Brain microvascular endothelial cell (primary cell): Measurements from ENCODE around the gene TAX1BP1.

Experiments
- DNase-seq: peaks from one replicate; pipeline ENCODE4 v3.0.0-alpha.2; 2020
- H3K27ac ChIP-seq: fragments of 250-450 bp; sonication (Bioruptor Pico); 2 replicates; pipeline ENCODE4 v1.5.1; 2020; ENCODE audit warnings: mild to moderate bottlenecking, moderate library complexity
- H3K27me3 ChIP-seq: fragments of 250-450 bp; sonication (Bioruptor Pico); replicated peaks from 2 replicates; pipeline ENCODE4 v1.5.1; 2020; ENCODE audit warnings: mild to moderate bottlenecking
- H3K36me3 ChIP-seq: fragments of 250-450 bp; sonication (Bioruptor Pico); replicated peaks from 2 replicates; pipeline ENCODE4 v1.5.1; 2020; ENCODE audit warnings: mild to moderate bottlenecking
- H3K4me3 ChIP-seq: 2 replicates; pipeline ENCODE4 v1.5.1; 2011; ENCODE audit warnings: low read depth, mild to moderate bottlenecking, control low read depth, low read length, moderate library complexity
- CTCF ChIP-seq: IDR thresholded peaks from 2 replicates; pipeline ENCODE4 v1.5.1; 2011; ENCODE audit warnings: low read depth, mild to moderate bottlenecking, moderate library complexity, low read length, control low read depth, inconsistent platforms; ENCODE audit errors: missing control alignments
- in situ Hi-C: cut with HindIII; loops from 2 replicates; pipeline ENCODE4 v1.10.0; 2017; ENCODE audit warnings: low sequenced_read_pairs, low pct_ligation_motif_present

The TAX1BP1 gene

GRCh38 chr7:27709137-27710075, 30.6 kb upstream of the TAX1BP1 start:
- TF ChIP-seq CTCF = no peak
- H3K27me3 ChIP-seq = no peaks in the 10 kb centered on the region
- H3K27ac ChIP-seq = peak overlapping the region; percentile 71
- H3K36me3 ChIP-seq = no peaks in the 10 kb centered on the region
- DNase-seq = peak; percentile 85
- in situ Hi-C loops = no loop called here
- H3K4me3 ChIP-seq = no peak overlapping the region

DNA sequence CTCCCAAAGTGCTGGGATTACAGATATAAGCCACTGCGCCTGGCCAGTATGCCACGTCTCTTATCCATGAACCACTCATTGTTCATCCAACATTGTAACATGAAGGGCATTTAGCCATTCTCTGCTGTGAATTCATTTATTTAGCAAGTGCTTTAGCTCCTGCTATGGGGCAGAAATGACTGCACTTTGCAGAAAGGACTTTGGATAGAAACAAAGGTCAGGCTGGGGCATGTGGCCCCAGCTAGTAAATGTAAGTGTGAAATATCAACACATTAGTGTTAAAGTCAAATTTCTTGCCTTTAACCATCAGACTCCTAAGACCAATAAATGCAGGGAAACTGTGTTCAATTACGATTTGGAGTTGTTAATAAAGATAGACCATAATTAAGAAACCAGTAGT, 27.7 kb upstream of the TAX1BP1 start:
- in situ Hi-C loops = no loop called here
- no peak for TF ChIP-seq CTCF
- no peak overlapping the region for H3K27ac ChIP-seq
- no peak overlapping the region for H3K4me3 ChIP-seq
- H3K27me3 ChIP-seq = no peaks in the 10 kb centered on the region
- no peaks in the 10 kb centered on the region for H3K36me3 ChIP-seq
- DNase-seq = no peak

DNA sequence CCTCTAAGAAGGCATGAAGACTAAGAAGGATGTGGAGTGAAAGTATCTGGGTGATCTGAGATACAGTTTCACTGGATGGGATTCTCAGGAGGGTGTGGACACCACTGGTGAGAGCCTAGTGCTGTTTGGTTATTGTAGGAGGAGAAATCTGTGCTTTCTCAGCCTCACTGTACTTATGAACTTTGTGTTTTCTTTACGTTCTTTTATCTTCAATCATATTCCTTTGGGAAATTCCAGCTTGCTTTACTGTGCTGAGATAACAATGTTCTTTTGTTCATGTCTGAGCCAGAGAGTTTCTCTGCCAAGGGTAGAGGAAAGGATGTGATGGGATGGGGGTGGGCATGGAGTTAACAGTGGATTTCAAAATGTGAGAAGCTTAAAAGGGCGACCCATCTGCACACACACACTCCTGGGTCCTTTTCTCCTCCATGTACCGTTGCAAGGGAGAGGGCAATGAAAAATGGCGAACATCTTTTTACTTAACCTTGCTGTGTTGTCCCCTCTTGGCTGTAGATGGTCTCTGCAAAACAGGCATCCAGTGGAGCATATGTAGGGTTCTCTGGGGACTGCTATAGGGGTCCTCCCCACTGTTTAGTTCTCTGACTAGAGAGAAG, 25.0 kb upstream of the TAX1BP1 start:
- Histone ChIP-seq H3K4me3 (no peak overlapping the region), H3K27me3 (no peaks in the 10 kb centered on the region), H3K36me3 (no peaks in the 10 kb centered on the region), H3K27ac (peak overlapping the region; percentile 73)
- in situ Hi-C loops = no loop called here
- DNase-seq = peak; percentile 79
- no peak for TF ChIP-seq CTCF

DNA sequence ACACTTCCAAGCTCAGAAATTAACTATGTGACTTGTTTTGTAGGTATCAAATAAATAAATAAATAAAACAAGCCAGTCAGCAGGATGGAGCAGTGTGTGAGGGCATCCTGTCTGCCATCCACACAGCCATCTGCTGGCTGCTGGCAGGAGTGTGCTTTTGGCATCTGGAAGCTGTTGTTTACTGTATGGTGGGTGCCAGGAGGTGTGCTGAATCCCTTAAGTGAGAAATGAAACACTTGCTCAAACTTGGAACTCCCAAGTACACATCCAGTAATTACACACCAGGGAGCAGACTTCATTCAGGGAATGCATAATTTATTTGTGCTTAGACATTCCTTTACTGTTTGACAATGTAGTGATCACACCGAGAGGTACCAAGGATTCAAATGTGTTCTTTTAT, 16.9 kb upstream of the TAX1BP1 start:
- Histone ChIP-seq H3K4me3 (no peak overlapping the region), H3K27me3 (no peaks in the 10 kb centered on the region), H3K36me3 (no peaks in the 10 kb centered on the region), H3K27ac (no peak overlapping the region)
- in situ Hi-C loops = no loop called here
- DNase-seq = no peak
- TF ChIP-seq CTCF = peak; percentile 42

DNA sequence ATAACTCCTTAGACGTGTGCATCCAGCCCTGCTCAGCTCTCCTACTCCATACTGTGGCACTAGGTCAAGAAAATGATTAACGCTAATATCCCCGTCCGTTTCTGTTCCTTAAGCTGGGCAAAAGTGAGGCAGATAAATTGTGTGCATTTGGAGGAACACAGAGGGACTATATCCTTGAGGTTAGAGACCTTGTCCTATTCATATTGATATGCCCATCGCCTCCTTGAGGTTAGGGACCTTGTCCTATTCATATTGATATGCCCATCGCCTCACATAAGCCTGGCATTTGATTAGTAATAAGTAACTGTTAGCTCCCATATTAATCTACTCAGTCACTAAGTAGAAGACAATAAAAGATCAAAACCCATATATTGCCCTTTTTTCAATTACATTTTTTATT, 12.9 kb upstream of the TAX1BP1 start:
- in situ Hi-C loops = no loop called here
- H3K36me3 ChIP-seq = no peaks in the 10 kb centered on the region
- no peak for TF ChIP-seq CTCF

More for the DNA sequence above, 12.9 kb upstream of the TAX1BP1 start:
- Histone ChIP-seq H3K27me3 (no peaks in the 10 kb centered on the region), H3K27ac (no peak overlapping the region), H3K4me3 (no peak overlapping the region)
- DNase-seq = no peak
